ENCODE results near the gene IL18. TPM values are rescaled to one million over a fixed set of nuclear protein-coding genes. Genes with fewer than 3 reads are reported as not detected.
"Not testable (repeated sequence)": the region's sequence is repeated elsewhere in the genome, so short reads cannot be mapped to it uniquely, and the experiment has no call there.

IL18 gene
- total RNA-seq, 1 donor from 2014 or later, result 0.70 TPM

DNA sequence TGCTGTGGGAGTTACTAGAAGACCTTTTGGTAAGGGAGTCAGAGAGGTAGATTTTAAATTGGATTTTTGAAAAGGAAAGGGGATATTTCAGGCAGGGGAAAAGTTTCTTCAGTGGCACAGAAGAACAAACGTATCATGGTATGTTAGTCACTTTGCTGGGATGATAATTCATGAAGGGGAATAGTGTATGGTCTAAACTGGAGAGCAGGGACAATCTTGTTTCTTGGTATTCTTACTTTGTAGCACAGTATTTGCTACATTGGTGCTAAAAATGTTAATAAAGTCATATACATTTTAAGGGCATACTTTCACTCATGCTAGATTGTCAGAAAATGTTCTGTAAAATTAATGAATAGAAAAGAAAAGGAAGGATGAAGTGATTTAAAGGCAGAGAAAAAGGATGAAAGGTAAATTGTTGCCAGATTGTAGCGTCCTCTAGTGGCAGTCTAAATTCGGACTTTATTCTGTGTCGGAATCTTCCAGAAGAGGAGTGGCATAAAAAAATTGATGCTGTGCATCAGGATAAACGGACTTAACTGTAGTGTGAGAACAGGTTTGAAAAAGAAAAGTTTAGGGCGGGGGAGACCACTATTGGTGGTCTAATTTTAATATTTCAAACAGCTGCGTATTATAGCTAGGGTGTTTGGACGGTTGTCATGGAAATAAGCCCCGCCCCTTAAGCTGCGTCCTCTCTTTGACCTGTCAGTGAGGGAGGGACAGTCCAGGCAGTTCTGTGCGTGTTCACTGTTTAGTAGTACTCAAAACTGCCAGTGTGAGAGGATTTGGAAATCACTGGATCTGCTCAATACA is 11.1 kb upstream of the IL18 start, which contains the start of gene BCO2:
Gene BCO2 (plus strand): TSS at position 724 of the 810 bp plus-strand sequence. CDS start 90 bp downstream, outside the sequence.
- DNase-seq (ENCODE audit: low spot score), result peak; percentile 82
- intact Hi-C loops (cut with DNase I), result loop anchor here (5.0 kb wide), 1 partner anchor 63 kb away; no protein-coding TSS in a partner anchor

DNA sequence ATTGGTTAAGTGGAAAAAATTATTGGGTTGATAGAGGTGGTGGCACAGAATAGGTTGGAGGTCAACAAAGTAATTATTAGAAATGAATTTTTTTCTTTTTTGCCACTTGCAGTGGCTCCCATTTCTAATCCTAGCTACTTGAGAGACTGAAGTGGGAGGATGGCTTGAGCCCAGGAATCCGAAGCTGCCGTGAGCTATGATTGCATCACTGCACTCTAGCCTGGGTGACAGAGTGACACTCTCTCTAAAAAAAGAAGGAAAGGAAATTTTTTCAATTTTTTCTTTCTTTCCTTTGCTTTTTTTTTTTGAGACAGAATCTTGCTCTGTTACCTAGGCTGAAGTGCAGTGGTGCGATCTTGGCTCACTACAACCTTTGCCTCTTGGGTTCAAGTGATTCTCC is 9.3 kb upstream of the IL18 start:
- no peak for DNase-seq (ENCODE audit: low spot score)
- intact Hi-C loops (cut with DNase I), result no loop called here

DNA sequence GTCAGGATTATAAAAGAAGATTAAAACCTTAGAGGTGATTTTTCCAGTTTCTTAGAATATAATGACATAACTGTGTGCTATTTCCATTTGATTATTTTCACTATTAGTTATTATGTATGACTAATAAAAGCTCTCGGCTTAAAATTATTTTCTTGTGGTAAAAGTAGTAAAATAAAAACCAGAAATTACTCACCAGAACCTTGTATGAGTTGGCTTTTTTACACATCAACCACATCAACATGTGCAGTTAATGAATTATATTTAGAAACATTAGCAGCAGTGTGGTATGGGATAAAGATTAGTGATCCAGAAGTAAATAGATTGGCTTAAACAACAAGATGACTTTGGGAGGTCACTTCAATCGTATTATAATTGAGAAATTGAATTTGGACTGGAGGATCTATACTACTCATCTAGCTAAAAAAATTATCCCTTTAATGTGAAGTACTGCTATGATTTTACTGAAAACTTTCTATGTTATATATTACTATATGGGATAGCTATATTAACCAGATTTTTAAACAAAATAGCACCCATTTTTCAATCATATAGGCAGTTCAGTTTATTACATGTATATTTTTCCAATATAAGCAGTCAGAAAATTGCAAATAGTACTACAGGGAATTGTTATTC is 8.6 kb upstream of the IL18 start:
- intact Hi-C loops (cut with DNase I), result no loop called here
- DNase-seq (ENCODE audit: low spot score), result no peak

DNA sequence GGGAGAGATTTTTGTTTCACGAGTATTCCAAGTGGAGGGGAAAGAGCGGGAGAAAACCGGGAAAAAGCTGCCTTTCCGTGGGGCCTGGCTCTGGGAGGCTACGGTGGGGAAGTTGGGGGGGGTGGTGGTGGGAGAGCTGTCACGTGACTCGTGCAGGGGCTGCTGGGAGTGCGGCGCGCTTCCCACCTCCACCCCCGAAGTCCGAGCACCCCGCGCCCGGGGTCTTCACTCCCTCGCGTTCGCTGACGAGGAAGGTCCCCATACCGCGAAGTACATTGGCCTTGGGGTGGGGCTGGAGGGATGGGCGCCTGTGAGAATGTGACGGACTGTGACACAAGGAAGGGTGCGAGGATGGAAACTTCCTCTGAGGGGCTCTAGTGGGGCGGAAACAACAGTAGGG is 3.3 kb upstream of the IL18 start, which contains the start of gene TEX12:
Gene TEX12 (plus strand): TSS at position 228 of the 400 bp plus-strand sequence. CDS start 1,897 bp downstream, outside the sequence.
- DNase-seq (ENCODE audit: low spot score), result no peak
- intact Hi-C loops (cut with DNase I), result no loop called here

DNA sequence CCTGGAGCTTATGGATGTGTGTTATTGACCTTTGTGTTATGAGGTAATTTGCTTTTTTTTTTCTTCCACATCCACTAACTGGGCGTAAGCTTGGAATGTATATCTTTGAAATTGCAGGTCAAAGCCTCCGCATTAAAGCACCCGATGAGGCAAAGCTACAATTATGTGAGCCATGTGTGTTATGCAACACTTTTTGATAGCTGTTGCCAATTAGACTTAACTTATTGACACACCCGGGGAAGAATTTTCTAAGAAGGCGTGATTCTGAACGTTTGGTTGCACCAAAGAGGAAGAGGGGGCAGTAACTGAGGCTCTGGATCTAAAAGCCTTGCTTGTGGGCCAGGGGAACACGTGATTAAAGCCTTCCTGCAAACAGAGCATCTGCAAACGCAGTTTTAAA is 2.7 kb upstream of the IL18 start:
- no peak for DNase-seq (ENCODE audit: low spot score)
- intact Hi-C loops (cut with DNase I), result no loop called here

DNA sequence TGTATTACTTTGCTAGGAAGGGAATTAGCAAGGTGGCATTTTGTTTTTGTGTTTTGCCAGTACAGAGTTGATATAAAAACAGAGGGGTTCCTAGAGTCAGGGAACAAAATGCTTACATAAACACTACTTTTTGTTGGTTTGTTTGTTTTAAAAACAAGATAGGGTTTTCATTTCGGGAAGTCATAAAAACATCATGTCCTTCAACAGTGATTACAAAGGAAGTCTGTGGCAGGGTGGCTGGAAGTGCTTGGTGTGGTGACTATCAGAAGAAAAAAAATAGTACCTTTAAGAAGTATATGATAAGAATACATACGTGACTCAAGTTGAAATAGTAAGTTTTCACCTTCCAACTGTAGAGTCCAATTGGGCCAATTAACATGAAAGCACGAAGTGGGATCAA is 1.2 kb upstream of the IL18 start:
- intact Hi-C loops (cut with DNase I), result no loop called here
- DNase-seq (ENCODE audit: low spot score), result no peak

DNA sequence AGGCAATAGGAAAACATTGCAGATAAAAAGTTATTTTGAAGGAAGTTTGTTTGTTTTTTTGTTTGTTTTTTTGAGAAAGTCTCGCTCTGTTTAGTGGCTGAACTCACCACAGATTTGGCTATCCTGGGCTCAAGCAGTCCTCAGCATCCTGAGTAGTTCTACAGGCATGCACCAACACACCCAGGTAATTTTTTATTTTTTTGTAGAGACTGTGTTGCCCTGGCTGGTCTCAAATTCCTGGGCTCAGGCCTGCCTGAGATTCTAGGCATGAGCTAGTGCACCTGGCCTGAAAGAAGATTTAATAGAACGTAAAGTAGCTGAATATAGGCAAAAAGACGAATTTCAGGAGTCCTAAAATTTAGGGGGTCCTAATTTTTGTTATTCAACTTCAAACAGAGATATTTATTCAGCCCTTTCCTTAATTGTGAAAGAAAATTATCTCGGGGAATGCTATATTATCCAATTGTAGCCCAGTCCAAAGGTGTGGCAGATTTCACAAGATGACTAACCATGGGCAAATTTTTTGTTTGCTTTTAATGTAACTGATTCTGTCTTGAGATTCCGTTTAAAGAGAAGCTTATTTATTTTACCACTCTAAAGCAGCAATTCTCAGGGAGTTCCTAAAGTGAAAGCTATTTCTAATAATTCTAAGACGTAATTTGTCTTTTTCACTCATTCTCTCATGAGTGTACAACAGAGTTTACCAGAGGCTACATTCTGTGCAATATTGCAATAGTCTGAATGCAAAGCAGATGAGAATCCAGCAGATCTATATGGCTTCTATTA is 940 bp downstream of the IL18 start:
- intact Hi-C loops (cut with DNase I), result no loop called here
- DNase-seq (ENCODE audit: low spot score), result no peak

DNA sequence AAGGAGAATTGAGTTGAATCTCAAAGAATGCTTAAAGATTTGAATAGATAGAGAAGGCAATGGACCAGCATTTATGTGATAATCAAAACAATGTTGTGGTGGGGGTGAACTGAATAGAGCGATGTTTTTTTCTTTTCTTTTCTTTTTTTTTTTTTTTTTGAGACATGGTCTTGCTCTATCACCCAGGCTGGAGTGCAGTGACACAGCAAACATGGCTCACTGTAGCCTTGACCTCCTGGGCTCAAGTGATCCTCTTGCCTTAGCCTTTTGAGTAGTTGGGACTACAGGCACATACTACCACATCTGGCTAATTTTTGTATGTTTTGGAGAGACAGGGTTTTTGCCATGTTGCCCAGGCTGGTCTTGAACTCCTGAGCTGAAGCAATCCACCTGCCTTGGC is 1.7 kb downstream of the IL18 start:
- DNase-seq (ENCODE audit: low spot score); intact Hi-C loops (cut with DNase I): not testable (repeated sequence)

DNA sequence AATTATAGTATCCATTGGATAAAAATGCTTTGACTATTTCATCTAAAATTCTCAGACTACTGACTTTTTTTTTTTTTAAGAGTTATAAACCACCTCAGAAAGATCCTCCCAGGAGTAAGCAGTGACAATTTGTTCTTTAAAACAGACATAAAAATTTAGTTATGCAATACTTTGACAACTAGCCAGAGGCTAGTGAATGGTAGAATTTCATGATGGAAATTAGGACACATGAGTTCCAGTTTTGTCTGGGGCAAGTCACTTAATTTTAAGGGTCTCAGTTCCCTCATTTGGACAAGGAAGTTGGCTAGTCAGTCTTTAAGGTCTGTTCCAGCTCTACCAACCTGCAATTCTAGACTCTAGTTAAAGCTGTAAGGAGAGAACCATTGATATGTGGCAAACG is 2.9 kb downstream of the IL18 start:
- intact Hi-C loops (cut with DNase I), result no loop called here

DNA sequence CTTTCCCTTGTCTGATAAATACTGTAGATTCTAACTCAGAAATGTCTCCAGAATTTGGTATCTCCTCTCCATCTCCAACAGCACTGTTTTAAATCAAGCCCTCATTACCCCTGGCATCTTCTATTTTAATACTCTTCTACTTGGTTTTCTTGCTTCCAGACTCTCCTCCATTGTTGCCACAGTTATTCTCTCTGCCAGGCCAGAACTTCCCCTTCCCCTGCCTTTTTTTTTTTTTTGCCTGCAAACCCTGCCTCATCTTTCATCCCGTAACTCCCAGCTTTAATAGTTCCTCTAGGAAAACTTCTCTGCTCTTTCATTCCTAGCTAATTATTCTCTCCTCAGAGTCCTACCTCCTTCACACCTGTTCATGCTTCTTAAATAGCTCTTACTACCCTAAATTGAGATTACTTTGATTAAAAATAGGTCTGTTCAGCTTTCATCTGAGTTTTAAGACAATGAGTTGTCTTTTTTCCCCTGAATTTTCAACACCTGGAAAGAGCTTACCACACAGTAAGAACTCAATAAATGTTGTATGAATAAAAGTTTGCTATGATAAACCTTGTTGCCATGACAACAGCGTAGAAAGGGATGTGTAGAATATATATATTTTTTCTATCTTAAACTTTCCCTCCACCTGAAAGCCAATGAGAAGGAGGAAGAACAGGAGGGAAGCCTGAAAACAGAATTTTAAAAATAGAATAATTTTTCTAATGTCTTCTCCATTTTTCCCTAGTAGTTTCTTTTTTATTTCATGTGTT is 3.6 kb downstream of the IL18 start:
- DNase-seq (ENCODE audit: low spot score), result no peak
- intact Hi-C loops (cut with DNase I), result no loop called here

More for the DNA sequence above, 2.9 kb downstream of the IL18 start:
- no peak for DNase-seq (ENCODE audit: low spot score)

DNA sequence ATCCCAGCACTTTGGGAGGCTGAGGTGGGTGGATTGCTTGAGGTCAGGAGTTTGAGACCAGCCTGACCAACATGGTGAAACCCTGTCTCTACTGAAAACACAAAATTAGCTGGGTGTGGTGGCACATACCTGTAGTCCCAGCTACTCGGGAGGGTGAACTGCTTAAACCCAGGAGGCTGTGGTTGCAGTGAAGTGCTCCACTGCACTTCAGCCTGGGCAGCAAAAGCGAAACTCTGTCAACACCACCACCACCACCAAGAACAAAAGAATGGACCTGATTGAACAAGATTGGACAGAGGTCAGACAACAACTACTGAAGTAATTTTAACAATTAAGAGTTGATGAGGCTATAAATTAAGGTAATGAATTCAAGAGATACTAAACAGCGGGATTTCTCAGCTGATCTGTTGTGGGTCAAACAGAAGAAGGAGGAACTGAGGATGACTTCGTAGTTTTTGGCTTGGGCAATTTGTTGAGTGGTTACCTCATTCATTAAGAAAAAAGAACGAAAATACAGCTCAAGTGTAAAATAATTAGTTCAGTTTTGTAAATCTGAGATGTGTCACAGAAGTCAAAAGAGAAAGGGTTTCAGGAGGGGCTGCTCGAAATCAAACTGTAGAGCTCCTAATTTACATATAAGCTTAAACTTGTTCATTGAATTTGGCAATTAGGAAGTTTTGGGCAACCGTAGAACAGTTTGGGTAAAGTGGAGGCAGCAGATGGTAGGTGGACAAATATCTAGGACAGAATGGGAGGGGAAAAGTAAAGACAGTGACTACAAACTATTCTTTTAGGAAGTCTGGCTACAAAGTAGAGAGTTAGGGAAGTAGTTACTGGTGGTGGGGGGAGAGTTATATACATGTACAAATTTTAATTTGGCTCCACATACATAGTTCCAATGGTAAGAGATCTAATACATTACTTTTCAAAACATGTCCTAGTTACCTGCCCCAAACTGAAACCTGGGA is 4.5 kb downstream of the IL18 start:
- intact Hi-C loops (cut with DNase I), result no loop called here
- DNase-seq (ENCODE audit: low spot score), result no peak

DNA sequence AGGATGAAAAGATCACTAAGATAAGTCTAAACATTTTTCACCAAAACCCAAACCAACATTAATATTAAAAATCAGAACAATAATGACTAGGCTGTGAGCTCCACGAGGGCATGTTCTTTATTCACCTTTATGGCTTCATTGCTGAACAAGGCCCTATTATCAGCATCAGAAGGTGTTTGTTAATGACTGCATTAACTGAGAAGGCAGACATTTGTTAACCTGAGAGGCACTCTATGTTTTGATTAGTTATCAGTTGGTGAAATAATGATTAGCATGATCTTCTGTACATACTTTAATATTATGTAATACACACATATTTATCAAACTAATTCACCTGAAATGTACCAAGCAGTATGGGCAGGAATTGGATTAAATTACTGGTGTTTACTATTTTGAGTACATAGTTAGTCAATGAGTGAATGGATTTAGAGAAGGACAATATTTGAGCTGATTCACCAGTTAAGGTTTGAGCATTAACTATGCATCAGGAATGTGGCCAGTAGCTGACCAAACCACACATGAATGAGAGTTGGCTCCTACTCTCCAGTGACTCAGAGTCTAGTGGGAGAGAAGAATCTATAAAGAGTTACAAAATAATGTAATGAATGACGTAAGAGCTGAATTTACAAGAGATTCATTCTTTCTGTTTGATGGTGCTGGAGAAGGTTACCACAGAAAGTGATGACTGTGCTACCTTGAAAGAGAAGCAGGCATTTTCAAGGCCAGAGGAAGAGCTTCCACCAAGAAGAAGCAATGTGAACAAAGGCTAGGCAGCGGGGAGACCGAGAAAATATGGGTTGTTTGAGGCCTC is 6.7 kb downstream of the IL18 start:
- intact Hi-C loops (cut with DNase I), result no loop called here
- DNase-seq (ENCODE audit: low spot score), result no peak

DNA sequence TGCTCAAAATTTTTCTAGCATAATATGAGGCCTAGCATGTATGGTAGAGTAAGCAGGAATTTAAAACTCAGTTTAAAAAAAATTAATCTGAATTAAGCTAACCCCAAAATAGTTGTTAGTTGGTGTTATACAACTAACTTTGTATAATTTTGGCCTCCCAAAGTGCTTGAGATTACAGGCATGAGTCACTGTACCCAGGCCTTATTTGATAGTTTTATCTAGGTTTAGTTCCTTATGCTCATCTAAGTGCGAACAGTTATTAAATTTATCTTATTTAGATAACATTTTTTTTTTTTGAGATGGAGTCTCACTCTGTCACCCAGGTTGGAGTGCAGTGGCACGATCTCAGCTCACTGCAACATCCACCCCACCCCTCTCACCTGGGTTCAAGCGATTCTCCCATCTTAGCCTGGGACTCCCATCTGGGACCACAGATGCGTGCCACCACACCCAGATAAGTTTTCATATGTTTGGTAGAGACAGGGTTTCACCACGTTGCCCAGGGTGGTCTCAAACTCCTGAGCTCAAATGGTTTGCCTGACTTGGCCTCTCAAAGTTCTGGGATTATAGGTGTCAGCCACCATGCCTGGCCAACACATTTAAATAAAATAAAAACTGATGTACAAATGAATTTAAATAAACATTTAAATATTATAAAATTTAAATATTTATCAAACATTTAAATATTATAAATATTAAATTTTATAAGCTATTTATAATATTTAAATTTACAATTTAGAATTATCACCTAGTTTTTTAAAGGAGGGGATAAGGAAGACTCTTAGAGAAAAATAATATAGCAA is 7.5 kb downstream of the IL18 start:
- DNase-seq (ENCODE audit: low spot score), result no peak
- intact Hi-C loops (cut with DNase I), result no loop called here

DNA sequence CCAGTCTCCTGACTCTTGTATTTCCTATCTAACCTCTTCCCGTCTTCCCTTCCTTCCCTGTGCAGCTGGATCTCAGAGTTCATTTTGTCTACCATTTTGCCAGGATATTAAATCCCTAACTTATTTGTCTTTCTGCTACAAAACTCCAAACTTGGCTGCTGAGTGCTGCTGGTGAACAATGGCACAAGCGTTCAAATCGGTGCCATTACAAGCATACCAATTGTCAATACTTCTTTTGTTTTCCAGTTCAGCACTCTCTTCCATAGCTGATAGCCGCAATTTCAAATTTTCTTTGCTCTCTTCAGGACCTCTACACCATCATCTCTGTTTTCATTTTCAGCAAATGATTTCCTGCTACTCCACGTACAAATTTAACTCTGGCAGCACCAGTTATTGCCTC is 13.4 kb downstream of the IL18 start:
- intact Hi-C loops (cut with DNase I), result no loop called here
- DNase-seq (ENCODE audit: low spot score), result no peak

DNA sequence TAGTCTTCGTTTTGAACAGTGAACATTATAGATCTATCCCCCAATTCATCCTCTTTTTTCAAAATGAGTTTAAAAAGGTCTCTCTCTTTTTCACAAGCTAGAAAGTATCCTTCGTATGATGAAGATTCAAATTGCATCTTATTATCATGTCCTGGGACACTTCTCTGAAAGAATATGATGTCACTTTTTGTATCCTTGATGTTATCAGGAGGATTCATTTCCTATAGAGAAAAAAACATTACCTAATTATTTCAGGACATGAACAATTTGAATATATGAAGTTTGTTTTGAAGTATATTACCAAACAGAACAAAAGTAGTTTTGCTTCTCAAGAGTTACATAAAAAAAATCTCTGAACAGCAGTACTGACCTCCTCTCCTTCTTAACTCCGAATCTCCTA is 20.3 kb downstream of the IL18 start:
- DNase-seq (ENCODE audit: low spot score), result no peak
- intact Hi-C loops (cut with DNase I), result no loop called here

DNA sequence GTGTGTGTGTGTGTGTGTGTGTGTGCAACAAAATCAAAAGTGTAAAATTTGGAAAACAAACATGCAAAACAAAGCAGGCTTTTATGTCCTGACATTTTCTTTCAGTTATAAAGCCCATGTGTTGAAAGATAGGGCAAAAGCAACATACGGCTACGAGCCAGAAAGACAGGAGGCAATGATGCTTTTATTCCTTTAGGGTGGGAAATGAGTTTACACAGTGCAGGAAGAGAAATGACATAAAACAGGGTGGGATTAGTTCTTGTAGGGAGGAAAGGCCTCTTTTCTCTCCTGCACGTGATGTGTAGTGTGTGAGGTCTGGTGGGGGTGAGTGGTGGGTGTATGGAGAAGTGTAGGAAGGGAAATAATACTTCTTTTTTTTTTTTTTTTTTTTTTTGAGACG is 29.4 kb downstream of the IL18 start:
- DNase-seq (ENCODE audit: low spot score), result no peak
- intact Hi-C loops (cut with DNase I), result no loop called here

DNA sequence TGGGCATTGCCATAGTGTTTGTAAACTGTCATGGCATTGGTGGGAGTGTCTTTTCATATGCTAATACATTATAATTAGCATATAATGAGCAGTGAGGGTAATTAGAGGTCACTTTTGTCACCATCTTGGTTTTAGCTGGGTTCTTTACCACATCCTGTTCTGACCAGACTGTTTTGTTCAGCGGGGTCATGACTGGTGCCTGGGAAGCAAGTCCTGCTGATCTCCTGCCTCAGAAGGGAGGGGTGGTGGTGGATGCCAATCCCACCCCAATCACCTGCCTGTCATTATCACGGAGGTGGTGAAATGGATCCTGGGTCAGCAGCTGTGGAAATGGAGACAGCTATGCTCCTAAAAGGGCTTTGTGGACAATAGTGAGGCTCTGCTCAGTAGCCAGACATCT is 31.2 kb downstream of the IL18 start:
- no peak for DNase-seq (ENCODE audit: low spot score)
- intact Hi-C loops (cut with DNase I), result no loop called here

All from cardiac septum (tissue), 1 donor.